ENCODE data around the gene SPSB4. TPM values are rescaled to one million over a fixed set of nuclear protein-coding genes. Genes with fewer than 3 reads are reported as not detected.

The SPSB4 gene
- total RNA-seq, 1 donor from 2014 or later, result not detected

GRCh38 chr3:141057946-141058800 is 7.0 kb downstream of the SPSB4 start:
- Mint-ChIP-seq H3K4me3 (no peak overlapping the region), H3K4me1 (ENCODE audit: low read depth) (no peaks in the 10 kb centered on the region), H3K36me3 (ENCODE audit: low read depth) (no peaks in the 10 kb centered on the region), H3K27ac (no peak overlapping the region), H3K9me3 (no peaks in the 10 kb centered on the region), H3K27me3 (ENCODE audit: insufficient read depth) (peaks cover 16% of the 10 kb centered on the region)
- DNase-seq (ENCODE audit: low spot score), result no peak
- intact Hi-C loops (cut with micrococcal nuclease), result no loop called here

GRCh38 chr3:141058996-141059395 is 7.8 kb downstream of the SPSB4 start:
- intact Hi-C loops (cut with micrococcal nuclease), result no loop called here
- Mint-ChIP-seq H3K4me1 (ENCODE audit: low read depth) (peaks cover 7% of the 10 kb centered on the region), H3K9me3 (no peaks in the 10 kb centered on the region), H3K27ac (no peak overlapping the region), H3K27me3 (ENCODE audit: insufficient read depth) (peaks cover 16% of the 10 kb centered on the region), H3K4me3 (no peak overlapping the region), H3K36me3 (ENCODE audit: low read depth) (no peaks in the 10 kb centered on the region)
- no peak for DNase-seq (ENCODE audit: low spot score)

GRCh38 chr3:141059816-141060215 is 8.7 kb downstream of the SPSB4 start:
- H3K27me3 Mint-ChIP-seq (ENCODE audit: insufficient read depth), result peaks cover 16% of the 10 kb centered on the region
- intact Hi-C loops (cut with micrococcal nuclease), result no loop called here
- peaks cover 11% of the 10 kb centered on the region for H3K4me1 Mint-ChIP-seq (ENCODE audit: low read depth)
- no peaks in the 10 kb centered on the region for H3K36me3 Mint-ChIP-seq (ENCODE audit: low read depth)
- H3K4me3 Mint-ChIP-seq, result no peak overlapping the region
- no peak for DNase-seq (ENCODE audit: low spot score)
- no peak overlapping the region for H3K27ac Mint-ChIP-seq
- no peaks in the 10 kb centered on the region for H3K9me3 Mint-ChIP-seq

- DNase-seq (ENCODE audit: low spot score), result no peak
- intact Hi-C loops (cut with micrococcal nuclease), result no loop called here
- Mint-ChIP-seq H3K36me3 (ENCODE audit: low read depth) (no peaks in the 10 kb centered on the region), H3K4me1 (ENCODE audit: low read depth) (peaks cover 11% of the 10 kb centered on the region), H3K9me3 (no peaks in the 10 kb centered on the region), H3K27me3 (ENCODE audit: insufficient read depth) (peaks cover 13% of the 10 kb centered on the region), H3K27ac (no peak overlapping the region), H3K4me3 (no peak overlapping the region)
These were observed 9.2 kb downstream of the SPSB4 start for GRCh38 chr3:141060327-141060726.

GRCh38 chr3:141063831-141064230 is 12.7 kb downstream of the SPSB4 start:
- Mint-ChIP-seq H3K27ac (no peak overlapping the region), H3K4me1 (ENCODE audit: low read depth) (peaks cover 11% of the 10 kb centered on the region), H3K27me3 (ENCODE audit: insufficient read depth) (peaks cover 13% of the 10 kb centered on the region), H3K36me3 (ENCODE audit: low read depth) (no peaks in the 10 kb centered on the region), H3K9me3 (no peaks in the 10 kb centered on the region), H3K4me3 (no peak overlapping the region)
- intact Hi-C loops (cut with micrococcal nuclease), result no loop called here
- no peak for DNase-seq (ENCODE audit: low spot score)

GRCh38 chr3:141064255-141064926 is 13.2 kb downstream of the SPSB4 start:
- H3K4me1 Mint-ChIP-seq (ENCODE audit: low read depth), result peaks cover 11% of the 10 kb centered on the region
- DNase-seq (ENCODE audit: low spot score), result no peak
- H3K4me3 Mint-ChIP-seq, result no peak overlapping the region
- H3K36me3 Mint-ChIP-seq (ENCODE audit: low read depth), result no peaks in the 10 kb centered on the region
- intact Hi-C loops (cut with micrococcal nuclease), result no loop called here
- peaks cover 13% of the 10 kb centered on the region for H3K27me3 Mint-ChIP-seq (ENCODE audit: insufficient read depth)
- H3K27ac Mint-ChIP-seq, result no peak overlapping the region
- no peaks in the 10 kb centered on the region for H3K9me3 Mint-ChIP-seq

- H3K27me3 Mint-ChIP-seq (ENCODE audit: insufficient read depth), result peaks cover 13% of the 10 kb centered on the region
- no peak overlapping the region for H3K4me3 Mint-ChIP-seq
These were observed 14.1 kb downstream of the SPSB4 start for GRCh38 chr3:141065258-141065657.

GRCh38 chr3:141065841-141066805 is 15.0 kb downstream of the SPSB4 start:
- intact Hi-C loops (cut with micrococcal nuclease), result no loop called here

More at GRCh38 chr3:141065258-141065657, 14.1 kb downstream of the SPSB4 start:
- DNase-seq (ENCODE audit: low spot score), result no peak
- Mint-ChIP-seq H3K9me3 (no peaks in the 10 kb centered on the region), H3K36me3 (ENCODE audit: low read depth) (no peaks in the 10 kb centered on the region), H3K27ac (no peak overlapping the region), H3K4me1 (ENCODE audit: low read depth) (peaks cover 11% of the 10 kb centered on the region)
- intact Hi-C loops (cut with micrococcal nuclease), result no loop called here

GRCh38 chr3:141067206-141067974 is 16.2 kb downstream of the SPSB4 start:
- H3K4me3 Mint-ChIP-seq, result no peak overlapping the region
- intact Hi-C loops (cut with micrococcal nuclease), result no loop called here
- no peaks in the 10 kb centered on the region for H3K36me3 Mint-ChIP-seq (ENCODE audit: low read depth)
- no peak overlapping the region for H3K27ac Mint-ChIP-seq
- DNase-seq (ENCODE audit: low spot score), result no peak
- H3K9me3 Mint-ChIP-seq, result no peaks in the 10 kb centered on the region
- peaks cover 11% of the 10 kb centered on the region for H3K4me1 Mint-ChIP-seq (ENCODE audit: low read depth)
- peaks cover 15% of the 10 kb centered on the region for H3K27me3 Mint-ChIP-seq (ENCODE audit: insufficient read depth)

More at GRCh38 chr3:141065841-141066805, 15.0 kb downstream of the SPSB4 start:
- Mint-ChIP-seq H3K4me3 (no peak overlapping the region), H3K27me3 (ENCODE audit: insufficient read depth) (peaks cover 14% of the 10 kb centered on the region), H3K36me3 (ENCODE audit: low read depth) (no peaks in the 10 kb centered on the region), H3K9me3 (no peaks in the 10 kb centered on the region), H3K4me1 (ENCODE audit: low read depth) (peaks cover 11% of the 10 kb centered on the region), H3K27ac (no peak overlapping the region)
- no peak for DNase-seq (ENCODE audit: low spot score)

- no peak for DNase-seq (ENCODE audit: low spot score)
- Mint-ChIP-seq H3K9me3 (no peaks in the 10 kb centered on the region), H3K36me3 (ENCODE audit: low read depth) (no peaks in the 10 kb centered on the region), H3K27ac (no peak overlapping the region), H3K27me3 (ENCODE audit: insufficient read depth) (peaks cover 2% of the 10 kb centered on the region), H3K4me3 (no peak overlapping the region), H3K4me1 (ENCODE audit: low read depth) (no peaks in the 10 kb centered on the region)
- intact Hi-C loops (cut with micrococcal nuclease), result no loop called here
These were observed 19.1 kb downstream of the SPSB4 start for GRCh38 chr3:141070229-141070628.

- H3K27ac Mint-ChIP-seq, result no peak overlapping the region
- peaks cover 2% of the 10 kb centered on the region for H3K27me3 Mint-ChIP-seq (ENCODE audit: insufficient read depth)
- no peaks in the 10 kb centered on the region for H3K36me3 Mint-ChIP-seq (ENCODE audit: low read depth)
- intact Hi-C loops (cut with micrococcal nuclease), result no loop called here
- DNase-seq (ENCODE audit: low spot score), result no peak
- no peaks in the 10 kb centered on the region for H3K4me1 Mint-ChIP-seq (ENCODE audit: low read depth)
- H3K4me3 Mint-ChIP-seq, result no peak overlapping the region
- H3K9me3 Mint-ChIP-seq, result no peaks in the 10 kb centered on the region
These were observed 19.7 kb downstream of the SPSB4 start for GRCh38 chr3:141070727-141071357.
